GM21367 (cell line): Measurements from ENCODE around the gene CARNS1.

Source experiments
- ATAC-seq: cut with Tn5 transposase; IDR thresholded peaks from one replicate; pipeline ENCODE4 v1.9.1; 2021; ENCODE audit not compliant: unreplicated experiment

The CARNS1 gene

GRCh38 chr11:67440229-67441097 is 25.0 kb downstream of the CARNS1 start:
- ATAC-seq = no peak

- no peak for ATAC-seq
These were observed 25.7 kb downstream of the CARNS1 start for GRCh38 chr11:67441098-67441563.

GRCh38 chr11:67441731-67442351 is 26.4 kb downstream of the CARNS1 start:
- no peak for ATAC-seq

GRCh38 chr11:67442504-67443404 is 27.3 kb downstream of the CARNS1 start:
- no peak for ATAC-seq

GRCh38 chr11:67445515-67445914 is 30.0 kb downstream of the CARNS1 start:
- ATAC-seq = no peak

- no peak for ATAC-seq
These were observed 32.7 kb downstream of the CARNS1 start for GRCh38 chr11:67448220-67448609.

- ATAC-seq = no peak
These were observed 33.8 kb downstream of the CARNS1 start for GRCh38 chr11:67449116-67449844.

GRCh38 chr11:67450796-67451657 is 35.5 kb downstream of the CARNS1 start:
- ATAC-seq = no peak

- ATAC-seq = no peak
These were observed 36.1 kb downstream of the CARNS1 start for GRCh38 chr11:67451658-67451976.

- no peak for ATAC-seq
These were observed 36.9 kb downstream of the CARNS1 start, which contains the start of gene GPR152 for GRCh38 chr11:67452141-67452952. Gene GPR152, minus strand, starts transcription at chr11:67452729. Its CDS starts 5 bp downstream, at chr11:67452724.

- ATAC-seq = no peak
These were observed 38.6 kb downstream of the CARNS1 start for GRCh38 chr11:67453816-67454732.

GRCh38 chr11:67455054-67455453 is 39.6 kb downstream of the CARNS1 start, which contains the start of gene CABP4:
Gene CABP4, plus strand, starts transcription at chr11:67455354. Its CDS starts 70 bp downstream, at chr11:67455424.
- ATAC-seq = no peak

- no peak for ATAC-seq
These were observed 40.7 kb downstream of the CARNS1 start for GRCh38 chr11:67456068-67456705.

- no peak for ATAC-seq
These were observed 42.0 kb downstream of the CARNS1 start for GRCh38 chr11:67457453-67457852.

GRCh38 chr11:67458266-67458665 is 42.8 kb downstream of the CARNS1 start:
- no peak for ATAC-seq

- ATAC-seq = no peak
These were observed 47.7 kb downstream of the CARNS1 start for GRCh38 chr11:67463186-67463585.
